ENCODE data around the gene EHD1. TPM values are rescaled to one million over a fixed set of nuclear protein-coding genes. Genes with fewer than 3 reads are reported as not detected.
"Not testable (repeated sequence)": the region's sequence is repeated elsewhere in the genome, so short reads cannot be mapped to it uniquely, and the experiment has no call there.

Gene EHD1
- total RNA-seq, 1 donor from 2014 or later = 57.2 TPM

- Mint-ChIP-seq H3K36me3 (ENCODE audit: insufficient read depth) (no peaks in the 10 kb centered on the region), H3K9me3 (ENCODE audit: low read depth) (no peaks in the 10 kb centered on the region), H3K27me3 (no peaks in the 10 kb centered on the region), H3K4me1 (ENCODE audit: low read depth) (peaks cover 16% of the 10 kb centered on the region), H3K4me3 (ENCODE audit: low read depth) (peak overlapping the region; percentile 56), H3K27ac (peak overlapping the region; percentile 64)
- peak; percentile 96 for DNase-seq (ENCODE audit: low spot score, unreplicated experiment)
- TF ChIP-seq, protein P1, sequence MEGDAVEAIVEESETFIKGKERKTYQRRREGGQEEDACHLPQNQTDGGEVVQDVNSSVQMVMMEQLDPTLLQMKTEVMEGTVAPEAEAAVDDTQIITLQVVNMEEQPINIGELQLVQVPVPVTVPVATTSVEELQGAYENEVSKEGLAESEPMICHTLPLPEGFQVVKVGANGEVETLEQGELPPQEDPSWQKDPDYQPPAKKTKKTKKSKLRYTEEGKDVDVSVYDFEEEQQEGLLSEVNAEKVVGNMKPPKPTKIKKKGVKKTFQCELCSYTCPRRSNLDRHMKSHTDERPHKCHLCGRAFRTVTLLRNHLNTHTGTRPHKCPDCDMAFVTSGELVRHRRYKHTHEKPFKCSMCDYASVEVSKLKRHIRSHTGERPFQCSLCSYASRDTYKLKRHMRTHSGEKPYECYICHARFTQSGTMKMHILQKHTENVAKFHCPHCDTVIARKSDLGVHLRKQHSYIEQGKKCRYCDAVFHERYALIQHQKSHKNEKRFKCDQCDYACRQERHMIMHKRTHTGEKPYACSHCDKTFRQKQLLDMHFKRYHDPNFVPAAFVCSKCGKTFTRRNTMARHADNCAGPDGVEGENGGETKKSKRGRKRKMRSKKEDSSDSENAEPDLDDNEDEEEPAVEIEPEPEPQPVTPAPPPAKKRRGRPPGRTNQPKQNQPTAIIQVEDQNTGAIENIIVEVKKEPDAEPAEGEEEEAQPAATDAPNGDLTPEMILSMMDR (IDR thresholded peaks at IDR 0.05; ENCODE audit: unreplicated experiment) = peak; percentile 98
Observed at GRCh38 chr11:64846998-64847666, 31.3 kb downstream of the EHD1 start.

DNA sequence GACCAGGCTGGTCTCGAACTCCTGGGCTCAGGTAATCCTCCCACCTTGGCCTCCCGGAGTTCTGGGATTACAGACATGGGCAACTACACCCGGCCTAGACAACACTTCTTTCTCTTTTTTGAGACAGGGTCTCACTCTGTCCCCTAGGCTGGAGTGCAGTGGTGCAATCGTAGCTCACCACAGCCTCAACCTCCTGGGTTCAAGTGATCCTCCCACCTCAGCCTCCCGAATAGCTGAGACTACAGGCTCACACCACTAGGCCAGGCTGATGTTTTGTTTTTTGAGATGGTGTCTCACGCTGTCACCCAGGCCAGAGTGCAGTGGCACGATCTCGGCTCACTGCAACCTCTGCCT lies 32.7 kb downstream of the EHD1 start:
- Mint-ChIP-seq H3K4me3 (ENCODE audit: low read depth) (peak overlapping the region; percentile 81), H3K4me1 (ENCODE audit: low read depth) (peaks cover 20% of the 10 kb centered on the region)
- not testable (repeated sequence) for DNase-seq (ENCODE audit: low spot score, unreplicated experiment); H3K9me3 Mint-ChIP-seq (ENCODE audit: low read depth); H3K27ac Mint-ChIP-seq; H3K36me3 Mint-ChIP-seq (ENCODE audit: insufficient read depth); H3K27me3 Mint-ChIP-seq

DNA sequence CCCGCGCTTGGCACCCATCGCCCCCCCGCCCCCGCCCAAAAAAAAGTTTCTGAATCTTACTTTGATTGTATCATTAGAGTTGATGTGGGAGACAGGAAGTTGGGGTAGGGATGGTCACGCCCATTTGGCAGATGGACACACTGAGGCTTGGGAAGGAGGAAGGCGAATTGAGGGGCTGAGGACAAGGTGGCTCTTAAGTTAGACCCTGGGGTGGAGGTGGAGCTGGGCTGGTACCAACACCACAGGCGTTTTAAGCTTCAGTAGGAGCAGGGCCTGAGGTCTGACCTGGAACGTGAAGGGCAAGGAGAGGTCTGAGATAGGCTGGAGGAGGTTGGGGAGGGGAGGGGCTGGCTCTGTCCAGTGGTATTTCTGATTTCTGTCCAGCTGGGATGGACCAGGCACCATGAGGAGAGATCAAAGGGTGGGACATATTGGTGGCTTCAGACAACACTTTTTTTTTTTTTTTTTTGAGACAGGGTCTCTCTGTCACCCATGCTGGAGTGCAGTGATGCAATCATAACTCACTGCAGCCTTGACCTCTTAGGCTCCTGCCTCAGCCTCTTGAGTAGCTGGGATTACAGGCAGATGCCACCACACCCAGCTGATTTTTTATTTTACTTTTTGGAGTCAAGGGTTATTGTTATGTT lies 33.2 kb downstream of the EHD1 start:
- Mint-ChIP-seq H3K9me3 (ENCODE audit: low read depth) (no peaks in the 10 kb centered on the region), H3K36me3 (ENCODE audit: insufficient read depth) (peaks cover 2% of the 10 kb centered on the region), H3K4me1 (ENCODE audit: low read depth) (peaks cover 20% of the 10 kb centered on the region), H3K27me3 (no peaks in the 10 kb centered on the region), H3K27ac (peak overlapping the region; percentile 92), H3K4me3 (ENCODE audit: low read depth) (peak overlapping the region; percentile 81)
- DNase-seq (ENCODE audit: low spot score, unreplicated experiment) = no peak
- TF ChIP-seq, protein P1 (IDR thresholded peaks at IDR 0.05; ENCODE audit: unreplicated experiment) = no peak

DNA sequence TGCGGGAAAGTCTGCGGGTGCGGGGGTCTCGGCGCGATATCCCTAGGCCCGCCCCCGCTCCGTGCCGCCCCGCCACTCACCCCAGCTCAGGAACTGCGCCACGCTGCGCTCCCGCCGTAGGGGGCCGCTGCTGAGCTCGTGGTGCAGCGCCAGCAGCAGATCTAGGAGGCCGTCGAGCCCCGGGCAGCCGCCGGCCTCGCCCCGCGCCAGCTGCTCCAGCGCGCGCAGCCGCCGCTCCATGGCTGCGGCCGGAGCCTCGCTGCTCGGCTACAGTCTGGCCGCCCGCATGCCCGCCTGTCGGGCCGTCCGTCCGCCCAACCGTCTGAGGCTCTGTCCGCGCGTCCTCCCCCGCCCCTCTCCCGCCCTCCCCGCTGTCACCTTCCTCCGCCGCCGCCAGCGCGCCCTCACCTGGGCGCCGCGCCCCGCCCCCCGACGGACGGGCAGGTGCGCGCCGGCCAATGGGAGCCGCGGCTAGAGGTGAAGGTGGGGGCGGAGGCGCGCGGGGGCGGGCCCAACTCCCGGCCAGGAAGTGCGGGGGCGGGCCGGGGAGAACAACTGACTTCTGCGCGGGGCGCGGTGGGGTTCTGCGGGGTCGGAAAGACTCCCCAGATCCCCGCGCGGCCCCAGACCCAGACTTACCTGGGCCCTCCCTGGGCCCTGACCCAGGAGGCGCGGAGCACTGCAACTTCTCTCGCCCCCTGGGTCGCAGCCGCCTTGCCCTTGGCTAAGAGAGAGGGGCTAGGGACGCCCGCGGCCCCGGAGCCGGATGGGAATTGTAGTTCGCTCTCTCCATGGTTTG lies 33.9 kb downstream of the EHD1 start, which contains the start of gene CDC42BPG:
TSS of gene CDC42BPG (minus strand) at position 324 of the 799 bp plus-strand sequence. CDS start at position 240, 84 bp downstream.
- peak; percentile 75 for DNase-seq (ENCODE audit: low spot score, unreplicated experiment)
- Mint-ChIP-seq H3K27ac (peak within 1 kb of the TSS; percentile 92), H3K4me3 (ENCODE audit: low read depth) (peak within 1 kb of the TSS; percentile 81), H3K9me3 (ENCODE audit: low read depth) (no peaks in the 10 kb centered on the region), H3K27me3 (no peaks in the 10 kb centered on the region), H3K4me1 (ENCODE audit: low read depth) (peaks cover 20% of the 10 kb centered on the region), H3K36me3 (ENCODE audit: insufficient read depth) (peaks cover 2% of the 10 kb centered on the region)
- TF ChIP-seq, protein P1 (IDR thresholded peaks at IDR 0.05; ENCODE audit: unreplicated experiment) = peak; percentile 70

DNA sequence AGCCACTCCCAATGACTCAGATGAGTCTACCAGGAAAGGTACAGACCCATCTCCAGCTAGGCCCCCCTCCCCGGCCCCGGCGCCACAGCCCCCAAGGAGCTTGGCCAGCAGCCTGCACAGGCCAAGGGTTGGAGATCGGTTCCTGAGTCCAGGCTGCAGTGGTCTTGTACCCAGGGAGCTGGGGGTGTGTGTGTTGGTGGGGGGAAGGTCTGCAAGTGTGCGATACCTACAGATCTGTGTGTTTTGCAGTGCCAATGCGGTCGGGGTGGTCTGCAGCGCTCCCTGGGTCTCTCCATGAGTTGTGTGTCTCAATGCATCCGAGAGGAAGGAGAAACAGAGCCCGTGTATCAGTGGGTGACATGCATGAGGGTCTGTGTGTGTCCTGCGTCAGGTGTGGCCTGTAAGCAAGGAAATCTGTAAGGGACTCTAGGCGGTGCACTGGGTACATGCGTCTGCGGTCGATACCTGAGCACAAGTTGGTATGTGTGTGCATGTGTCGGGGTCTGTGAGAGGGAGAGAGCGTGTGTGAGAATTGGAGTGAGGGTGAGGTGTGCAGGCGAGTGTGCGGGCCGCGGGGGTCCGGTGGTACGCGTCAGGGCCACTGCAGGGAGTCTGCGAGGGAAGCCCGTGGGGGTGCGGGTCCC lies 34.6 kb downstream of the EHD1 start:
- peak overlapping the region; percentile 76 for H3K27ac Mint-ChIP-seq
- peak overlapping the region; percentile 81 for H3K4me3 Mint-ChIP-seq (ENCODE audit: low read depth)
- no peaks in the 10 kb centered on the region for H3K9me3 Mint-ChIP-seq (ENCODE audit: low read depth)
- peaks cover 3% of the 10 kb centered on the region for H3K36me3 Mint-ChIP-seq (ENCODE audit: insufficient read depth)
- TF ChIP-seq, protein P1 (IDR thresholded peaks at IDR 0.05; ENCODE audit: unreplicated experiment) = no peak
- peaks cover 20% of the 10 kb centered on the region for H3K4me1 Mint-ChIP-seq (ENCODE audit: low read depth)
- no peak for DNase-seq (ENCODE audit: low spot score, unreplicated experiment)
- H3K27me3 Mint-ChIP-seq = no peaks in the 10 kb centered on the region
